ENCODE data around the gene STRIP1. TPM values are rescaled to one million over a fixed set of nuclear protein-coding genes. Genes with fewer than 3 reads are reported as not detected.

The STRIP1 gene, protein sequence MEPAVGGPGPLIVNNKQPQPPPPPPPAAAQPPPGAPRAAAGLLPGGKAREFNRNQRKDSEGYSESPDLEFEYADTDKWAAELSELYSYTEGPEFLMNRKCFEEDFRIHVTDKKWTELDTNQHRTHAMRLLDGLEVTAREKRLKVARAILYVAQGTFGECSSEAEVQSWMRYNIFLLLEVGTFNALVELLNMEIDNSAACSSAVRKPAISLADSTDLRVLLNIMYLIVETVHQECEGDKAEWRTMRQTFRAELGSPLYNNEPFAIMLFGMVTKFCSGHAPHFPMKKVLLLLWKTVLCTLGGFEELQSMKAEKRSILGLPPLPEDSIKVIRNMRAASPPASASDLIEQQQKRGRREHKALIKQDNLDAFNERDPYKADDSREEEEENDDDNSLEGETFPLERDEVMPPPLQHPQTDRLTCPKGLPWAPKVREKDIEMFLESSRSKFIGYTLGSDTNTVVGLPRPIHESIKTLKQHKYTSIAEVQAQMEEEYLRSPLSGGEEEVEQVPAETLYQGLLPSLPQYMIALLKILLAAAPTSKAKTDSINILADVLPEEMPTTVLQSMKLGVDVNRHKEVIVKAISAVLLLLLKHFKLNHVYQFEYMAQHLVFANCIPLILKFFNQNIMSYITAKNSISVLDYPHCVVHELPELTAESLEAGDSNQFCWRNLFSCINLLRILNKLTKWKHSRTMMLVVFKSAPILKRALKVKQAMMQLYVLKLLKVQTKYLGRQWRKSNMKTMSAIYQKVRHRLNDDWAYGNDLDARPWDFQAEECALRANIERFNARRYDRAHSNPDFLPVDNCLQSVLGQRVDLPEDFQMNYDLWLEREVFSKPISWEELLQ
- polyA plus RNA-seq (2013, experiment 1 of 2) = 30.2 TPM
- 29.8 TPM for polyA plus RNA-seq (2013, experiment 2 of 2)

DNA sequence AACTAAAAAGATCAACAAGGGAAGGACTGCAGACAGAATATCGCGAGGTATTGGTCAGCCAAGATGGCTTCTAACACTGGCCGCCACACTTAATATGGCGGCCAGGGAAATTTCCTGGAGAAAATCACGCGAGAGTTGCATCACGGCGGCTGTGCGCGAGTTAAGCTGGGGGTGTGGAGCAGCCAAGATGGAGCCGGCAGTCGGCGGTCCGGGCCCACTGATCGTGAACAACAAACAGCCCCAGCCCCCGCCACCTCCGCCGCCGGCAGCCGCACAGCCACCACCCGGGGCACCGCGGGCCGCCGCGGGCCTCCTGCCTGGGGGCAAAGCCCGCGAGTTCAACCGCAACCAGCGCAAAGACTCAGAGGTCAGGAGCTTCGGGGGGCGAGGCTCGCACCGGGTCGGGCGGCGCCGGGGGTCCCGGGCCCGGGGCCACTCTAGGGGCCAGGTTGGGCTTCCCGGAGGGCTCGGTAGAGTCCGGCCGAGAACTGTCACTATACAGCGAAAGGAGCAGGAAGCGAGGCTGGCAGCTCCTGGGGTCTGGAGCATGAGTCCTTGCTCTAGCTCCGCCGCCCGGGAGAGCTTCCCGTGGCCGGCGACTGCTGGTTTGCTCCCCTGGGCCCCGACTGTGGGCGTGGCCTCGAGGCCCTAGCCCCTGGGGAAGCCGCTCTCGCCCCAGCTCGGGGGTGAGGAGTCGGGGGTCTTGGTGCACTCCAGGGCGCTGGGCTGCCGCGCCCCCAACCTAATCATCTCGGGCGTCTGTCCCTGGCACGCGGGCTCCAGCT lies at the start of gene STRIP1:
Gene STRIP1 (plus strand): TSS at position 174 of the 785 bp plus-strand sequence. CDS start 14 bp downstream, at position 188.
- Histone ChIP-seq H2BK15ac (ENCODE audit: low read length) (peak within 1 kb of the TSS; percentile 60), H3K4ac (ENCODE audit: low read length) (no peak within 1 kb of the TSS), H3K9me3 (replicated peaks in 1 of 2; ENCODE audit: control insufficient read depth in 2 of 2, insufficient read depth in 1 of 2, low read depth in 1 of 2, low read length in 2 of 2) (no peaks in the 10 kb centered on the region), H4K8ac (ENCODE audit: low read depth, low read length) (no peak within 1 kb of the TSS), H3K4me3 (ENCODE audit: low read length in 2 of 2) (peak within 1 kb of the TSS; percentile 53 to 90), H2AFZ (ENCODE audit: low read length) (peak within 1 kb of the TSS; percentile 79), H3K23ac (ENCODE audit: low read depth, low read length, poor library complexity) (peak within 1 kb of the TSS; percentile 67), H3K27ac (replicated peaks; ENCODE audit: low read length) (peak within 1 kb of the TSS; percentile 53), H3K14ac (ENCODE audit: low read length) (peak within 1 kb of the TSS; percentile 50), H3K79me1 (ENCODE audit: low read depth, low read length) (peaks cover 7% of the 10 kb centered on the region), H4K91ac (ENCODE audit: low read depth, low read length, poor library complexity) (no peak within 1 kb of the TSS), H3K36me3 (replicated peaks in 1 of 2; ENCODE audit: control insufficient read depth in 2 of 2, insufficient read depth in 2 of 2, low read length in 2 of 2) (peaks cover 16 to 33% of the 10 kb centered on the region in 2 donors), H3K27me3 (ENCODE audit: control insufficient read depth in 3 of 3, insufficient read depth in 3 of 3, low read depth in 1 of 3, low read length in 3 of 3) (no peaks in the 10 kb centered on the region), H3K4me2 (ENCODE audit: insufficient read depth, low read length, poor library complexity, severe bottlenecking) (peak within 1 kb of the TSS; percentile 82), H2BK120ac (ENCODE audit: low read depth, low read length) (no peak within 1 kb of the TSS), H2BK5ac (ENCODE audit: low read length) (peak within 1 kb of the TSS; percentile 95), H3K9ac (ENCODE audit: low read depth, low read length, poor library complexity) (peak within 1 kb of the TSS; percentile 94), H2AK5ac (ENCODE audit: low read depth, low read length) (no peak within 1 kb of the TSS), H2BK12ac (ENCODE audit: low read length) (no peak within 1 kb of the TSS), H3K4me1 (ENCODE audit: control insufficient read depth in 2 of 2, insufficient read depth in 1 of 2, low read depth in 1 of 2, low read length in 2 of 2) (peaks cover 3 to 14% of the 10 kb centered on the region in 2 donors), H3K18ac (ENCODE audit: low read length) (peak within 1 kb of the TSS; percentile 97)
- DNase-seq (ENCODE audit: low spot score) = peak; percentile 89
- WGBS, 2 donors (ENCODE audit: extremely low coverage in 2 of 2, insufficient read length in 2 of 2, insufficient replicate concordance in 1 of 2) = no CpG with 5 or more reads among the region's 66 CpGs

DNA sequence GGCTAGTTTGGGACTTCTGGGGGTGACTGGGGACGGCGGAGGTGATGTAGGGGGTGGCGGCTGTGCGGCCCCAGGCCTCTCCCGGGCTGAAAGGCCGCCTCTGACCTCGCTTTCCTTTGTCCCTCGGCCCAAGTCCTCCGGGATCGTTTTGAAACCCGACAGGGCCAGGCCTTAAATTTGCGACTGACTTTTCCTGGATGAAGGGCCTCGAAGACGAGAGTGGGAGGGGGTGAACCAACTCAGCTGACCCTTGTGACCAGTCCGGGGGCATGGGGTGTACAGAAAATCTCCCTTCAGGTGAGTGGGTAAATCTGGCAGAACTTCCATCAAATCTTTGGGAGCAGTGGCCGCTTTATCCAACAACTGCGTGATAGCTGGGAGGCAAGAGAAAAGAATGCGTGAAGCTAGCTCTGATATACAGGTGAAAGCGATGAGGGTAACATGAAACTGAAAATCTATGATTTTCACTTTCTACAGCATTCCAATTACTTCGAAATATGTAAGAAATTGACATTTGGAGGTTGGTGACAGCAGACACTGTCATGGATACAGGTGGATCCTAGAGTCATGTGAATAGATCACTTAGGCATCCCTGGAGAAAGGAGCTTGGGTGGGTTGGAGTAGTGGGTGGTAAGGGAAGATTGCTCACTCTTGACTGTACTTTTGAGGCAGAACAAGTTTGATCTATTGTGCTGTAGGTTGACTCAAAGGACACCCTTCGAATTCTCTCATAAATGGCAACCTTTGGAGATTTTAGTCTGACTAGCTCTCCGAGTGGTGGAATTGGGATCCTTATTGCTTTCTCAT lies 49.0 kb upstream of the STRIP1 start:
- peaks cover 2 to 42% of the 10 kb centered on the region in 2 donors for H3K36me3 ChIP-seq (replicated peaks in 1 of 2; ENCODE audit: control insufficient read depth in 2 of 2, insufficient read depth in 2 of 2, low read length in 2 of 2)
- H3K23ac ChIP-seq (ENCODE audit: low read depth, low read length, poor library complexity) = peak overlapping the region; percentile 67
- peak overlapping the region; percentile 74 to 95 for H3K4me3 ChIP-seq (ENCODE audit: low read length in 2 of 2)
- peak overlapping the region; percentile 72 for H2AK5ac ChIP-seq (ENCODE audit: low read depth, low read length)
- peaks cover 0 to 14% of the 10 kb centered on the region in 2 donors for H3K9me3 ChIP-seq (replicated peaks in 1 of 2; ENCODE audit: control insufficient read depth in 2 of 2, insufficient read depth in 1 of 2, low read depth in 1 of 2, low read length in 2 of 2)
- peak overlapping the region; percentile 82 for H3K27ac ChIP-seq (replicated peaks; ENCODE audit: low read length)
- H3K4me2 ChIP-seq (ENCODE audit: insufficient read depth, low read length, poor library complexity, severe bottlenecking) = peak overlapping the region; percentile 66
- H2BK12ac ChIP-seq (ENCODE audit: low read length) = no peak overlapping the region
- DNase-seq (ENCODE audit: low spot score) = no peak
- no peak overlapping the region for H3K4ac ChIP-seq (ENCODE audit: low read length)
- peak overlapping the region; percentile 97 for H3K18ac ChIP-seq (ENCODE audit: low read length)
- H4K91ac ChIP-seq (ENCODE audit: low read depth, low read length, poor library complexity) = no peak overlapping the region
- H3K14ac ChIP-seq (ENCODE audit: low read length) = peak overlapping the region; percentile 39
- peaks cover 8 to 13% of the 10 kb centered on the region in 2 donors for H3K4me1 ChIP-seq (ENCODE audit: control insufficient read depth in 2 of 2, insufficient read depth in 1 of 2, low read depth in 1 of 2, low read length in 2 of 2)
- no peak overlapping the region for H4K8ac ChIP-seq (ENCODE audit: low read depth, low read length)
- H3K79me1 ChIP-seq (ENCODE audit: low read depth, low read length) = peaks cover 5% of the 10 kb centered on the region
- H2AFZ ChIP-seq (ENCODE audit: low read length) = peak overlapping the region; percentile 93
- no CpG with 5 or more reads among the region's 22 CpGs for WGBS, 2 donors (ENCODE audit: extremely low coverage in 2 of 2, insufficient read length in 2 of 2, insufficient replicate concordance in 1 of 2)
- peak overlapping the region; percentile 84 for H2BK5ac ChIP-seq (ENCODE audit: low read length)
- H2BK15ac ChIP-seq (ENCODE audit: low read length) = peak overlapping the region; percentile 82
- H2BK120ac ChIP-seq (ENCODE audit: low read depth, low read length) = no peak overlapping the region
- H3K27me3 ChIP-seq (ENCODE audit: control insufficient read depth in 3 of 3, insufficient read depth in 3 of 3, low read depth in 1 of 3, low read length in 3 of 3) = peaks cover 0 to 3% (median 0%) of the 10 kb centered on the region in 3 experiments
- peak overlapping the region; percentile 99 for H3K9ac ChIP-seq (ENCODE audit: low read depth, low read length, poor library complexity)

DNA sequence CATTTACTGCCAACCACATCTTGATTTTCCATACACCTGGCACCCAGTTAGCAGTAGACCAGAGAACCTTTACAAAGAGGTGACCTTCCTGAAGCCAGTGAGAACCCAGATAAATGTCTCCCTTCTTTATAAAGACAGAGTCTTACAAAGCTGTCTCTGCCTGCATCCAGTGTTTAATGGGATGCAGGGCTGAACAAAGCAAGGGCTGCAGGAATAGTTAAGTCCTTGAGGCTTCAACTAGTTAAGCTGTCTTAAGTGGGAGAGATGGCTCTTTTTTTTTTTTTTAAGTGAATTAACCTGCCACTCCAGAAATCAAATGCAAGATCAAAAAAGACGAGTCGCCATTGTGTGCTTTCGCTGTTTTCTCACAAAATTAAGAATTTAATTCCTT lies 48.4 kb upstream of the STRIP1 start:
- H3K4ac ChIP-seq (ENCODE audit: low read length) = no peak overlapping the region
- H3K14ac ChIP-seq (ENCODE audit: low read length) = no peak overlapping the region
- H2BK15ac ChIP-seq (ENCODE audit: low read length) = no peak overlapping the region
- H3K4me1 ChIP-seq (ENCODE audit: control insufficient read depth in 2 of 2, insufficient read depth in 1 of 2, low read depth in 1 of 2, low read length in 2 of 2) = peaks cover 8 to 13% of the 10 kb centered on the region in 2 donors
- H3K9me3 ChIP-seq (replicated peaks in 1 of 2; ENCODE audit: control insufficient read depth in 2 of 2, insufficient read depth in 1 of 2, low read depth in 1 of 2, low read length in 2 of 2) = peaks cover 0 to 14% of the 10 kb centered on the region in 2 donors
- H3K27ac ChIP-seq (replicated peaks; ENCODE audit: low read length) = peak overlapping the region; percentile 59
- no peak overlapping the region for H4K91ac ChIP-seq (ENCODE audit: low read depth, low read length, poor library complexity)
- H3K27me3 ChIP-seq (ENCODE audit: control insufficient read depth in 3 of 3, insufficient read depth in 3 of 3, low read depth in 1 of 3, low read length in 3 of 3) = peaks cover 0 to 3% (median 0%) of the 10 kb centered on the region in 3 experiments
- no peak overlapping the region for H2AK5ac ChIP-seq (ENCODE audit: low read depth, low read length)
- no peak overlapping the region for H2BK120ac ChIP-seq (ENCODE audit: low read depth, low read length)
- H2BK5ac ChIP-seq (ENCODE audit: low read length) = no peak overlapping the region
- no peak overlapping the region for H3K23ac ChIP-seq (ENCODE audit: low read depth, low read length, poor library complexity)
- H3K18ac ChIP-seq (ENCODE audit: low read length) = no peak overlapping the region
- no peak overlapping the region for H2AFZ ChIP-seq (ENCODE audit: low read length)
- peaks cover 5% of the 10 kb centered on the region for H3K79me1 ChIP-seq (ENCODE audit: low read depth, low read length)
- peaks cover 2 to 48% of the 10 kb centered on the region in 2 donors for H3K36me3 ChIP-seq (replicated peaks in 1 of 2; ENCODE audit: control insufficient read depth in 2 of 2, insufficient read depth in 2 of 2, low read length in 2 of 2)
- WGBS, 2 donors (ENCODE audit: extremely low coverage in 2 of 2, insufficient read length in 2 of 2, insufficient replicate concordance in 1 of 2) = no CpG with 5 or more reads among the region's 3 CpGs
- DNase-seq (ENCODE audit: low spot score) = peak; percentile 37
- no peak overlapping the region for H2BK12ac ChIP-seq (ENCODE audit: low read length)
- H4K8ac ChIP-seq (ENCODE audit: low read depth, low read length) = no peak overlapping the region
- no peak overlapping the region for H3K9ac ChIP-seq (ENCODE audit: low read depth, low read length, poor library complexity)
- peak overlapping the region; percentile 74 to 95 for H3K4me3 ChIP-seq (ENCODE audit: low read length in 2 of 2)
- H3K4me2 ChIP-seq (ENCODE audit: insufficient read depth, low read length, poor library complexity, severe bottlenecking) = peak overlapping the region; percentile 66
